H9 (cell line): ENCODE data around the gene ANKRD13A. TPM values are rescaled to one million over a fixed set of nuclear protein-coding genes. Genes with fewer than 3 reads are reported as not detected.

Experiments
- DNase-seq: peaks from one replicate; pipeline ENCODE4 v3.0.0-alpha.2; 2017
- H2AFZ ChIP-seq: one replicate; pipeline ENCODE4 v1.6.1; 2013; ENCODE audit warnings: mild to moderate bottlenecking, low read length, control low read depth, moderate library complexity
- H2AK5ac ChIP-seq: 2 replicates; pipeline ENCODE4 v1.6.1; 2013; ENCODE audit warnings: low read length, control low read depth, mixed read lengths; ENCODE audit not compliant: insufficient read length
- H2BK120ac ChIP-seq: one replicate; pipeline ENCODE4 v1.6.1; 2013; ENCODE audit warnings: low read depth, mild to moderate bottlenecking, low read length, control low read depth, inconsistent platforms; ENCODE audit not compliant: poor library complexity, severe bottlenecking
- H2BK12ac ChIP-seq: 2 replicates; pipeline ENCODE4 v1.6.1; 2013; ENCODE audit warnings: low read length, control low read depth, mixed read lengths, low read depth; ENCODE audit not compliant: insufficient read length
- H2BK15ac ChIP-seq: 2 replicates; pipeline ENCODE4 v1.6.1; 2013; ENCODE audit warnings: low read depth, low read length, control low read depth
- H2BK20ac ChIP-seq: one replicate; pipeline ENCODE4 v1.6.1; 2013; ENCODE audit warnings: low read depth, mild to moderate bottlenecking, low read length, control low read depth, inconsistent platforms; ENCODE audit not compliant: poor library complexity, severe bottlenecking
- H2BK5ac ChIP-seq: 2 replicates; pipeline ENCODE4 v1.6.1; 2013; ENCODE audit warnings: low read length, control low read depth, mixed read lengths; ENCODE audit not compliant: insufficient read length
- H3K14ac ChIP-seq: 2 replicates; pipeline ENCODE4 v1.6.1; 2013; ENCODE audit warnings: low read length, control low read depth; ENCODE audit not compliant: insufficient read depth
- H3K18ac ChIP-seq: 2 replicates; pipeline ENCODE4 v1.6.1; 2013; ENCODE audit warnings: low read depth, mild to moderate bottlenecking, mixed read lengths, low read length, control low read depth; ENCODE audit not compliant: insufficient read length
- H3K23ac ChIP-seq: 2 replicates; pipeline ENCODE4 v1.6.1; 2013; ENCODE audit warnings: low read length, control low read depth, mixed read lengths, low read depth; ENCODE audit not compliant: insufficient read length
- H3K23me2 ChIP-seq: 2 replicates; pipeline ENCODE4 v1.6.1; 2013; ENCODE audit warnings: low read depth, mild to moderate bottlenecking, mixed read lengths, low read length, control low read depth; ENCODE audit not compliant: insufficient read length, poor library complexity, severe bottlenecking
- H3K27ac ChIP-seq: 2 replicates; pipeline ENCODE4 v1.5.1; 2013; ENCODE audit warnings: low read length, control low read depth, mixed read lengths, low read depth; ENCODE audit not compliant: insufficient read length
- H3K27me3 ChIP-seq: 2 replicates; pipeline ENCODE4 v1.6.1; 2013; ENCODE audit warnings: low read length, control low read depth, inconsistent platforms; ENCODE audit not compliant: insufficient read depth
- H3K4ac ChIP-seq: 2 replicates; pipeline ENCODE4 v1.6.1; 2013; ENCODE audit warnings: low read depth, mild to moderate bottlenecking, control low read depth, inconsistent platforms, low read length, moderate library complexity
- H3K4me1 ChIP-seq: 2 replicates; pipeline ENCODE4 v1.6.1; 2013; ENCODE audit warnings: low read length, control low read depth, inconsistent platforms; ENCODE audit not compliant: insufficient read depth
- H3K4me2 ChIP-seq: 2 replicates; pipeline ENCODE4 v1.6.1; 2013; ENCODE audit warnings: low read length, control low read depth, mixed read lengths; ENCODE audit not compliant: insufficient read length, insufficient read depth
- H3K56ac ChIP-seq: 2 replicates; pipeline ENCODE4 v1.6.1; 2013; ENCODE audit warnings: low read depth, mild to moderate bottlenecking, mixed read lengths, low read length, control low read depth; ENCODE audit not compliant: insufficient read length
- H3K79me1 ChIP-seq: 2 replicates; pipeline ENCODE4 v1.6.1; 2013; ENCODE audit warnings: low read depth, mild to moderate bottlenecking, moderate library complexity, low read length, control low read depth, inconsistent platforms; ENCODE audit not compliant: insufficient read depth, poor library complexity, severe bottlenecking
- H3K79me2 ChIP-seq: 2 replicates; pipeline ENCODE4 v1.6.1; 2013; ENCODE audit warnings: low read length, control low read depth, inconsistent platforms; ENCODE audit not compliant: insufficient read depth
- H3K9ac ChIP-seq: 2 replicates; pipeline ENCODE4 v1.6.1; 2013; ENCODE audit warnings: low read length, control low read depth, mixed read lengths; ENCODE audit not compliant: insufficient read length; ENCODE audit errors: extremely low read depth
- H3K9me3 ChIP-seq: one replicate; pipeline ENCODE4 v1.6.1; 2013; ENCODE audit warnings: low read depth, low read length, inconsistent platforms; ENCODE audit not compliant: control insufficient read depth
- H3T11ph ChIP-seq: one replicate; pipeline ENCODE4 v1.6.1; 2013; ENCODE audit warnings: mild to moderate bottlenecking, low read length, control low read depth, inconsistent platforms
- H4K20me1 ChIP-seq: one replicate; pipeline ENCODE4 v1.6.1; 2013; ENCODE audit not compliant: control insufficient read depth, insufficient read length, insufficient read depth
- H4K5ac ChIP-seq: 2 replicates; pipeline ENCODE4 v1.6.1; 2013; ENCODE audit warnings: low read depth, mild to moderate bottlenecking, mixed read lengths, low read length, control low read depth; ENCODE audit not compliant: insufficient read length
- H4K8ac ChIP-seq: replicated peaks from 2 replicates; pipeline ENCODE4 v1.6.1; 2013; ENCODE audit warnings: low read length, control low read depth, mixed read lengths, low read depth; ENCODE audit not compliant: insufficient read length
- H4K91ac ChIP-seq: 2 replicates; pipeline ENCODE4 v1.6.1; 2013; ENCODE audit warnings: low read depth, mild to moderate bottlenecking, moderate library complexity, mixed read lengths, low read length, control low read depth; ENCODE audit not compliant: insufficient read length
- H3K27ac Mint-ChIP-seq, 3 experiments: 2 replicates in 2 of 3; 3 replicates in 1 of 3; pipeline ENCODE4 v1.8.0; 2020 to 2021; ENCODE audit warnings: mixed read lengths in 3 of 3, mild to moderate bottlenecking in 1 of 3, moderate library complexity in 1 of 3
- H3K27me3 Mint-ChIP-seq: 2 replicates; pipeline ENCODE4 v1.8.0; 2021; ENCODE audit warnings: low read depth, mild to moderate bottlenecking, moderate library complexity, mixed read lengths
- H3K36me3 Mint-ChIP-seq, 3 experiments: 2 replicates in 2 of 3; 3 replicates in 1 of 3; pipeline ENCODE4 v1.8.0; 2020 to 2021; ENCODE audit warnings: low read depth in 3 of 3, mixed read lengths in 3 of 3; ENCODE audit not compliant: insufficient read depth in 1 of 3
- H3K4me1 Mint-ChIP-seq, 2 experiments: 2 replicates each; pipeline ENCODE4 v1.8.0; 2020; ENCODE audit warnings: mixed read lengths in 2 of 2
- H3K4me3 Mint-ChIP-seq, 2 experiments: 2 replicates in 1 of 2; 3 replicates in 1 of 2; pipeline ENCODE4 v1.8.0; 2020 to 2021; ENCODE audit warnings: mild to moderate bottlenecking in 2 of 2, mixed read lengths in 2 of 2, moderate library complexity in 1 of 2
- H3K9me3 Mint-ChIP-seq, 2 experiments: 2 replicates in 1 of 2; 3 replicates in 1 of 2; pipeline ENCODE4 v1.8.0; 2020; ENCODE audit warnings: mild to moderate bottlenecking in 2 of 2, mixed read lengths in 2 of 2, moderate library complexity in 1 of 2
- CTCF ChIP-seq: fragments of 200-600 bp; sonication (generic); conservative IDR thresholded peaks from 3 replicates; pipeline ENCODE4 v1.8.0; 2021; ENCODE audit warnings: antibody characterized with exemption, mild to moderate bottlenecking
- WGBS: extraction: QIAGEN DNeasy Blood & Tissue Kit; methylation state at CpG from one replicate; pipeline ENCODE4 v1.1.7; 2013; ENCODE audit warnings: missing lambda C conversion rate, low lambda C conversion rate, mixed read lengths; ENCODE audit not compliant: insufficient read length; ENCODE audit errors: extremely low coverage; 5-methylcytosine and 5-hydroxymethylcytosine counted together
- total RNA-seq: library from RNA; stranded (reverse); gene quantifications from 2 replicates; pipeline ENCODE4 v1.2.1, GENCODE V29; 2021

The ANKRD13A gene
- total RNA-seq, 1 experiment from 2014 or later = 18.0 TPM

- WGBS = no CpG with 5 or more reads among the region's 8 CpGs
- TF ChIP-seq CTCF = no peak
- no peaks in the 10 kb centered on the region for H3K4me1 ChIP-seq
- no peak overlapping the region for H4K8ac ChIP-seq
- no peak for DNase-seq
- no peak overlapping the region for H3T11ph ChIP-seq
- no peaks in the 10 kb centered on the region for H3K79me2 ChIP-seq
- no peaks in the 10 kb centered on the region for H3K27me3 ChIP-seq
- no peak overlapping the region for H3K4me2 ChIP-seq
- no peaks in the 10 kb centered on the region for H4K20me1 ChIP-seq
- no peak overlapping the region for H2BK20ac ChIP-seq
- H2BK15ac ChIP-seq = no peak overlapping the region
- H3K27ac Mint-ChIP-seq = no peak overlapping the region
- H3K14ac ChIP-seq = no peak overlapping the region
- no peak overlapping the region for H2AFZ ChIP-seq
- H3K56ac ChIP-seq = no peak overlapping the region
- peaks cover 13 to 43% (median 20%) of the 10 kb centered on the region in 3 experiments for H3K36me3 Mint-ChIP-seq
- H2BK5ac ChIP-seq = no peak overlapping the region
- H2AK5ac ChIP-seq = no peak overlapping the region
- no peak overlapping the region for H3K4me3 Mint-ChIP-seq
- no peaks in the 10 kb centered on the region for H3K27me3 Mint-ChIP-seq
- no peak overlapping the region for H3K18ac ChIP-seq
- H4K91ac ChIP-seq = no peak overlapping the region
- no peak overlapping the region for H3K4ac ChIP-seq
- H2BK12ac ChIP-seq = no peak overlapping the region
- H3K79me1 ChIP-seq = no peaks in the 10 kb centered on the region
- H3K9me3 ChIP-seq = no peaks in the 10 kb centered on the region
- no peaks in the 10 kb centered on the region for H3K23me2 ChIP-seq
- H3K23ac ChIP-seq = no peak overlapping the region
- no peak overlapping the region for H4K5ac ChIP-seq
- H3K9ac ChIP-seq = no peak overlapping the region
- no peak overlapping the region for H2BK120ac ChIP-seq
- no peaks in the 10 kb centered on the region for H3K9me3 Mint-ChIP-seq
- no peak overlapping the region for H3K27ac ChIP-seq
- H3K4me1 Mint-ChIP-seq = no peaks in the 10 kb centered on the region
These were observed 10.3 kb upstream of the ANKRD13A start for GRCh38 chr12:109988903-109989302.
